Measurements from ENCODE around the gene SPPL3.

Gene SPPL3

GRCh38 chr12:120748242-120748641 is 155.9 kb downstream of the SPPL3 start:
- Histone ChIP-seq H3K18ac (ENCODE audit: low read length) (no peak overlapping the region), H3K79me1 (ENCODE audit: low read length) (no peaks in the 10 kb centered on the region), H3K4me1 (ENCODE audit: control insufficient read depth, low read depth, low read length) (no peaks in the 10 kb centered on the region), H4K8ac (ENCODE audit: low read depth, low read length) (no peak overlapping the region), H3K36me3 (ENCODE audit: control insufficient read depth, insufficient read depth, low read length) (no peaks in the 10 kb centered on the region), H3K23ac (ENCODE audit: low read length) (no peak overlapping the region), H3K27me3 (ENCODE audit: insufficient read depth, low read length, poor library complexity) (no peaks in the 10 kb centered on the region), H2BK5ac (ENCODE audit: low read length) (no peak overlapping the region), H4K5ac (ENCODE audit: low read length) (no peak overlapping the region), H2BK15ac (replicated peaks; ENCODE audit: low read depth) (no peak overlapping the region), H3K27ac (ENCODE audit: low read depth, low read length) (no peak overlapping the region), H2AK5ac (ENCODE audit: low read length) (no peak overlapping the region), H3K56ac (ENCODE audit: low read length) (no peak overlapping the region), H2BK120ac (ENCODE audit: low read depth, low read length) (no peak overlapping the region), H3K4ac (ENCODE audit: low read depth, low read length) (no peak overlapping the region), H3K9ac (ENCODE audit: low read length) (no peak overlapping the region), H3K79me2 (ENCODE audit: control insufficient read depth, insufficient read depth, low read length) (no peaks in the 10 kb centered on the region), H3K4me3 (ENCODE audit: low read length) (no peak overlapping the region), H3K4me2 (ENCODE audit: low read length) (no peak overlapping the region)
- no CpG with 5 or more reads among the region's 7 CpGs for WGBS (ENCODE audit: extremely low coverage, insufficient coverage, low lambda C conversion rate)
- DNase-seq = no peak

- no peak overlapping the region for H2AK5ac ChIP-seq (ENCODE audit: low read length)
- H3K79me2 ChIP-seq (ENCODE audit: control insufficient read depth, insufficient read depth, low read length) = no peaks in the 10 kb centered on the region
- no peak overlapping the region for H3K18ac ChIP-seq (ENCODE audit: low read length)
- no peaks in the 10 kb centered on the region for H3K79me1 ChIP-seq (ENCODE audit: low read length)
- H3K36me3 ChIP-seq (ENCODE audit: control insufficient read depth, insufficient read depth, low read length) = no peaks in the 10 kb centered on the region
- H2BK5ac ChIP-seq (ENCODE audit: low read length) = no peak overlapping the region
- no peak overlapping the region for H3K9ac ChIP-seq (ENCODE audit: low read length)
- no peak for DNase-seq
- H3K4ac ChIP-seq (ENCODE audit: low read depth, low read length) = no peak overlapping the region
- H2BK120ac ChIP-seq (ENCODE audit: low read depth, low read length) = no peak overlapping the region
- H3K56ac ChIP-seq (ENCODE audit: low read length) = no peak overlapping the region
- H4K8ac ChIP-seq (ENCODE audit: low read depth, low read length) = no peak overlapping the region
- no peak overlapping the region for H3K23ac ChIP-seq (ENCODE audit: low read length)
- H3K4me1 ChIP-seq (ENCODE audit: control insufficient read depth, low read depth, low read length) = no peaks in the 10 kb centered on the region
- WGBS (ENCODE audit: extremely low coverage, insufficient coverage, low lambda C conversion rate) = no CpG with 5 or more reads among the region's 15 CpGs
- no peaks in the 10 kb centered on the region for H3K27me3 ChIP-seq (ENCODE audit: insufficient read depth, low read length, poor library complexity)
- no peak overlapping the region for H3K27ac ChIP-seq (ENCODE audit: low read depth, low read length)
- no peak overlapping the region for H4K5ac ChIP-seq (ENCODE audit: low read length)
- no peak overlapping the region for H3K4me2 ChIP-seq (ENCODE audit: low read length)
- no peak overlapping the region for H2BK15ac ChIP-seq (replicated peaks; ENCODE audit: low read depth)
- no peak overlapping the region for H3K4me3 ChIP-seq (ENCODE audit: low read length)
Measured at GRCh38 chr12:120744922-120745493, 159.2 kb downstream of the SPPL3 start.

- Histone ChIP-seq H3K4me2 (ENCODE audit: low read length) (no peak overlapping the region), H3K27me3 (ENCODE audit: insufficient read depth, low read length, poor library complexity) (no peaks in the 10 kb centered on the region), H3K27ac (ENCODE audit: low read depth, low read length) (no peak overlapping the region), H3K4me1 (ENCODE audit: control insufficient read depth, low read depth, low read length) (no peaks in the 10 kb centered on the region), H2BK120ac (ENCODE audit: low read depth, low read length) (no peak overlapping the region), H3K79me2 (ENCODE audit: control insufficient read depth, insufficient read depth, low read length) (no peaks in the 10 kb centered on the region), H3K56ac (ENCODE audit: low read length) (no peak overlapping the region), H2BK5ac (ENCODE audit: low read length) (no peak overlapping the region), H3K79me1 (ENCODE audit: low read length) (no peaks in the 10 kb centered on the region), H2AK5ac (ENCODE audit: low read length) (no peak overlapping the region), H3K23ac (ENCODE audit: low read length) (no peak overlapping the region), H2BK15ac (replicated peaks; ENCODE audit: low read depth) (no peak overlapping the region), H4K8ac (ENCODE audit: low read depth, low read length) (no peak overlapping the region), H3K9ac (ENCODE audit: low read length) (no peak overlapping the region), H3K4me3 (ENCODE audit: low read length) (no peak overlapping the region), H4K5ac (ENCODE audit: low read length) (no peak overlapping the region), H3K18ac (ENCODE audit: low read length) (no peak overlapping the region), H3K36me3 (ENCODE audit: control insufficient read depth, insufficient read depth, low read length) (no peaks in the 10 kb centered on the region), H3K4ac (ENCODE audit: low read depth, low read length) (no peak overlapping the region)
- DNase-seq = no peak
- no CpG with 5 or more reads among the region's 33 CpGs for WGBS (ENCODE audit: extremely low coverage, insufficient coverage, low lambda C conversion rate)
Measured at GRCh38 chr12:120741476-120742421, 162.4 kb downstream of the SPPL3 start.

- no peaks in the 10 kb centered on the region for H3K79me1 ChIP-seq (ENCODE audit: low read length)
- H3K23ac ChIP-seq (ENCODE audit: low read length) = no peak overlapping the region
- no peak overlapping the region for H3K18ac ChIP-seq (ENCODE audit: low read length)
- H2BK15ac ChIP-seq (replicated peaks; ENCODE audit: low read depth) = no peak overlapping the region
- no peak overlapping the region for H2BK5ac ChIP-seq (ENCODE audit: low read length)
- H3K36me3 ChIP-seq (ENCODE audit: control insufficient read depth, insufficient read depth, low read length) = no peaks in the 10 kb centered on the region
- no peak overlapping the region for H3K27ac ChIP-seq (ENCODE audit: low read depth, low read length)
- H3K4me2 ChIP-seq (ENCODE audit: low read length) = no peak overlapping the region
- H3K79me2 ChIP-seq (ENCODE audit: control insufficient read depth, insufficient read depth, low read length) = no peaks in the 10 kb centered on the region
- no peak overlapping the region for H3K9ac ChIP-seq (ENCODE audit: low read length)
- no peak overlapping the region for H3K4ac ChIP-seq (ENCODE audit: low read depth, low read length)
- no peak overlapping the region for H4K8ac ChIP-seq (ENCODE audit: low read depth, low read length)
- H4K5ac ChIP-seq (ENCODE audit: low read length) = no peak overlapping the region
- no peaks in the 10 kb centered on the region for H3K4me1 ChIP-seq (ENCODE audit: control insufficient read depth, low read depth, low read length)
- no peak overlapping the region for H3K4me3 ChIP-seq (ENCODE audit: low read length)
- no peak overlapping the region for H2BK120ac ChIP-seq (ENCODE audit: low read depth, low read length)
- WGBS (ENCODE audit: extremely low coverage, insufficient coverage, low lambda C conversion rate) = no CpG with 5 or more reads among the region's 15 CpGs
- H3K27me3 ChIP-seq (ENCODE audit: insufficient read depth, low read length, poor library complexity) = no peaks in the 10 kb centered on the region
- no peak overlapping the region for H3K56ac ChIP-seq (ENCODE audit: low read length)
- H2AK5ac ChIP-seq (ENCODE audit: low read length) = no peak overlapping the region
- DNase-seq = no peak
Measured at GRCh38 chr12:120740871-120741270, 163.3 kb downstream of the SPPL3 start.

GRCh38 chr12:120739821-120740613 is 164.1 kb downstream of the SPPL3 start:
- Histone ChIP-seq H3K36me3 (ENCODE audit: control insufficient read depth, insufficient read depth, low read length) (no peaks in the 10 kb centered on the region), H2BK5ac (ENCODE audit: low read length) (no peak overlapping the region), H3K27ac (ENCODE audit: low read depth, low read length) (no peak overlapping the region), H2BK120ac (ENCODE audit: low read depth, low read length) (no peak overlapping the region), H3K56ac (ENCODE audit: low read length) (no peak overlapping the region), H3K27me3 (ENCODE audit: insufficient read depth, low read length, poor library complexity) (no peaks in the 10 kb centered on the region), H3K4me2 (ENCODE audit: low read length) (no peak overlapping the region), H2AK5ac (ENCODE audit: low read length) (no peak overlapping the region), H3K4me3 (ENCODE audit: low read length) (no peak overlapping the region), H2BK15ac (replicated peaks; ENCODE audit: low read depth) (no peak overlapping the region), H3K4ac (ENCODE audit: low read depth, low read length) (no peak overlapping the region), H3K4me1 (ENCODE audit: control insufficient read depth, low read depth, low read length) (no peaks in the 10 kb centered on the region), H4K5ac (ENCODE audit: low read length) (no peak overlapping the region), H3K9ac (ENCODE audit: low read length) (no peak overlapping the region), H3K79me2 (ENCODE audit: control insufficient read depth, insufficient read depth, low read length) (no peaks in the 10 kb centered on the region), H3K23ac (ENCODE audit: low read length) (no peak overlapping the region), H3K79me1 (ENCODE audit: low read length) (no peaks in the 10 kb centered on the region), H3K18ac (ENCODE audit: low read length) (no peak overlapping the region), H4K8ac (ENCODE audit: low read depth, low read length) (no peak overlapping the region)
- no CpG with 5 or more reads among the region's 16 CpGs for WGBS (ENCODE audit: extremely low coverage, insufficient coverage, low lambda C conversion rate)
- no peak for DNase-seq
